H7 (cell line): ENCODE results near the gene PTPN7. TPM values are rescaled to one million over a fixed set of nuclear protein-coding genes. Genes with fewer than 3 reads are reported as not detected.
"Not testable (repeated sequence)": the region's sequence is repeated elsewhere in the genome, so short reads cannot be mapped to it uniquely, and the experiment has no call there.

ENCODE experiments used
- DNase-seq: peaks from one replicate; pipeline ENCODE4 v3.0.0; 2012
- H3K27me3 ChIP-seq: 2 replicates; pipeline ENCODE4 v1.6.0; 2011; ENCODE audit warnings: mild to moderate bottlenecking, low read length; ENCODE audit not compliant: control insufficient read depth, insufficient read depth
- H3K36me3 ChIP-seq: replicated peaks from 2 replicates; pipeline ENCODE4 v1.5.1; 2011; ENCODE audit warnings: low read length; ENCODE audit not compliant: control insufficient read depth, insufficient read depth
- H3K4me3 ChIP-seq: 2 replicates; pipeline ENCODE4 v1.5.1; 2011; ENCODE audit warnings: low read depth, mild to moderate bottlenecking, control low read depth, low read length, moderate library complexity; ENCODE audit not compliant: insufficient read depth
- total RNA-seq: library from RNA; depleted of rRNA; stranded (reverse); fragments of >200 nt; shearing (Covaris generic); gene quantifications from 2 replicates; pipeline ENCODE4 v1.2.3, GENCODE V29; 2014

Gene PTPN7
- total RNA-seq, 1 experiment from 2014 or later, result 0.24 TPM

GRCh38 chr1:202197653-202198365 is 37.4 kb upstream of the PTPN7 start:
- H3K4me3 ChIP-seq, result no peak overlapping the region
- no peaks in the 10 kb centered on the region for H3K36me3 ChIP-seq
- no peak for DNase-seq
- H3K27me3 ChIP-seq, result peaks cover 30% of the 10 kb centered on the region

- Histone ChIP-seq H3K27me3 (peaks cover 32% of the 10 kb centered on the region), H3K36me3 (no peaks in the 10 kb centered on the region), H3K4me3 (peak overlapping the region; percentile 22; the same call in 1 of the 2 replicates)
- DNase-seq, result no peak
Measured at GRCh38 chr1:202194328-202194648, 33.9 kb upstream of the PTPN7 start.

DNA sequence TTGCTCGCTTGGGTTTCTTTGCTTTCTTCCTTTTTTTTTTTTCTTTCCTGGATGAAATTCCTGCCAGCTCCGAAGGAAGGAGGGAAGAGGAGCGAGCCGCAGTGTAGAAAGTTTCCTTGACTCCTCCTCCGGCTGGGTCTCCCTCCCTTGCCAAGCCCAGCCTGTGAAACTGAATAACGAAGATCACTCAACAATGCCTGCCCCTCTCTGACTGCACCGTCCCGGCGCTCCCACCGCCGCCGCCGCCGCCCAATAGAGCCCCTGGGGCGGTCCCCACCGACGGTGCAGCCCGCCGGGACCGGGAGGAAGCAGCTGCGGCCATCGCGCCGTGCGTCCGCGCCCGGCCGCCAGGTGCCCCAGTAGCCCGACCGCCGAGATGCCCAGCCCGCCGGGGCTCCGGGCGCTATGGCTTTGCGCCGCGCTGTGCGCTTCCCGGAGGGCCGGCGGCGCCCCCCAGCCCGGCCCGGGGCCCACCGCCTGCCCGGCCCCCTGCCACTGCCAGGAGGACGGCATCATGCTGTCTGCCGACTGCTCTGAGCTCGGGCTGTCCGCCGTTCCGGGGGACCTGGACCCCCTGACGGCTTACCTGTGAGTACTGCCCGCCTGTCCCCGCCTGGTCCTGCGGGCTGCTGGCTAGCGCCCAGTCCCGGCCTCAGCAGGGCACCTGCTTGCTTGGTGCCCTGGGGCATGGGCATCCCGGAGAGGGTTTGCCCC is 33.4 kb upstream of the PTPN7 start, which contains the start of gene LGR6:
LGR6 (plus strand) TSS at position 186 of the 714 bp plus-strand sequence; CDS start at position 377, 191 bp downstream.
- peak within 1 kb of the TSS; percentile 28 for H3K4me3 ChIP-seq
- H3K27me3 ChIP-seq, result peaks cover 32% of the 10 kb centered on the region
- peak; percentile 86 for DNase-seq

GRCh38 chr1:202192770-202193613 is 32.6 kb upstream of the PTPN7 start:
- no peaks in the 10 kb centered on the region for H3K36me3 ChIP-seq
- DNase-seq, result peak; percentile 91
- H3K27me3 ChIP-seq, result peaks cover 32% of the 10 kb centered on the region
- peak overlapping the region; percentile 28; the same call in 1 of the 2 replicates for H3K4me3 ChIP-seq

More for the DNA sequence above, 33.4 kb upstream of the PTPN7 start, which contains the start of gene LGR6:
- no peaks in the 10 kb centered on the region for H3K36me3 ChIP-seq

DNA sequence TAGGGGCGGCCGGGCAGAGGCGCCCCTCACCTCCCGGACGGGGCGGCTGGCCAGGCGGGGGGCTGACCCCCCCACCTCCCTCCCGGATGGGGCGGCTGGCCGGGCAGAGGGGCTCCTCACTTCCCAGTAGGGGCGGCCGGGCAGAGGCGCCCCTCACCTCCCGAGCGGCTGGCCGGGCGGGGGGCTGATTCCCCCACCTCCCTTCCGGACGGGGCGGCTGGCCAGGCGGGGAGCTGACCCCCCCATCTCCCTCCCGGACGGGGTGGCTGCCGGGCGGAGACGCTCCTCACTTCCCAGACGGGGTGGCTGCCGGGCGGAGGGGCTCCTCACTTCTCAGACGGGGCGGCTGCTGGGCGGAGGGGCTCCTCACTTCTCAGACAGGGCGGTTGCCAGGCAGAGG is 31.0 kb upstream of the PTPN7 start:
- not testable (repeated sequence) for DNase-seq, H3K4me3 ChIP-seq, H3K36me3 ChIP-seq
- H3K27me3 ChIP-seq, result peaks cover 32% of the 10 kb centered on the region

DNA sequence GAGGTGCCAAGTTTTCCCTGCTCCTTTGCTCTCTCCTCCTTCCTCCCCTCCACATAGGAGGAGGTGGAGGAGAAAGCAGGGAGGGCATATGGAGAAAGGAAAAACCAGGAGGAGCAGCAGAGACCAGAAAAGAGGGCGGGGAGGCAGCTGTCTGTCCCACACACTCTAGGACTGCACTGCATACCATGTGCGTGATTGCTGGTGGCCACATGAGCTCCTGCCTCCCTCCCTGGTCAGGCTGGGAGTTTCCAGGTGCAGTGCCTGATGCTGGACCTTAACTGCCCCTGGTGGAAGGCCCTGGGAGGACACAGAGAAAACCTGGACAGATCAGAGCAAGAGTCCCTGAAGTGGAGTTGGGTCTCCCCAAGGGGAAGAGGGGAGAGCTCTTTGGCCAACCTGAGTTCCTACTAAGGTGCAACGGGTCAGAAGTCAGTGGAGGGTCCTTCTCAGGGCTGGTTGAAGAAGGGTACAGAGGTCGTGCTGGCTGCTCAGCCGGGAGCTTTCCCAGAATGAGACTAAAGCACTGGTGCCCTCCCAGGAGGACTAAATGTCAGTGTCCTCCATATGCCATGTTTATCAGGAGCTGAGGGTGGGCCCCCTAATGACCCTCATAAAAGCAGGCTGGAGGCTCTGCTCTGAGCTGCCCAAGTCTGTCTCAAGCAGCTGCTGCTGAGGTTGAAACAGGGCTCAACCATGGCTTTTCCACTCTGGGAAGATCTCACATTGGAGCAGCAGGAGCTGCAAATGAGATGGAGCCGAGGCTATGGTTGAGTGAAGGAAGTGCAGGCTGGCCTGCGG is 29.7 kb upstream of the PTPN7 start:
- H3K4me3 ChIP-seq, result no peak overlapping the region
- peaks cover 22% of the 10 kb centered on the region for H3K27me3 ChIP-seq
- no peak for DNase-seq
- no peaks in the 10 kb centered on the region for H3K36me3 ChIP-seq

- peaks cover 14% of the 10 kb centered on the region for H3K27me3 ChIP-seq
- DNase-seq, result peak; percentile 89
- H3K4me3 ChIP-seq, result no peak overlapping the region
- H3K36me3 ChIP-seq, result no peaks in the 10 kb centered on the region
Measured at GRCh38 chr1:202189001-202189790, 28.8 kb upstream of the PTPN7 start.

GRCh38 chr1:202187697-202188407 is 27.4 kb upstream of the PTPN7 start:
- no peak overlapping the region for H3K4me3 ChIP-seq
- no peak for DNase-seq

DNA sequence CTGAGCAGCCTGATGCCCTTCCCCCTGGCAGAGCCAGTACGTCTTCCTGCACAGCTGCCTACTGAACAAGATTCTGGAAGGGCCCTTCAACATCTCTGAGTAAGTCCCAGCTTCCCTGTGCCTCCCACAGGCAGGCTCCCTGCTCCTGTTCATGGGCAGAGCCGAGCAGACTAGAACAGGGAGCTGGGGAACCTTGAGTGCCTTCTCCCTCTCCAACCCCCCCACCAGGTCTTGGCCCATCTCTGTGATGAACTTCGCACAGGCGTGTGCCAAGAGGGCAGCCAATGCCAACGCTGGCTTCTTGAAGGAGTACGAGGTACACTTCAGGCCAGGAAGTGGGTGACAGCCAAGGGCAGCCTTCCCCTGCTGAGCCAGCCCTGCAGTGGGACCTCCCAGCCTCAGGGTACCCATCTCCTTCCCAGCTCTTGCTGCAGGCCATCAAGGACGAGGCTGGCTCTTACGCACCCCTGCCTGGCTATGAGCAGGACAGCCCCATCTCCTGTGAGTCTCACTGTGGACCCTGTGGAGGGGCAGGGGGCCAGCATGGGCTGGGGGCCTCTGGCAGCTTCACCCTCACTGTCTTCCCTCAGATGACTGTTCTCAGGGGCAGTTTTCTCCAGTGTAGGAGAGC is 26.8 kb upstream of the PTPN7 start:
- no peaks in the 10 kb centered on the region; the same call in 1 of the 2 replicates for H3K27me3 ChIP-seq
- no peak overlapping the region for H3K4me3 ChIP-seq
- DNase-seq, result no peak
- no peaks in the 10 kb centered on the region for H3K36me3 ChIP-seq

More at GRCh38 chr1:202187697-202188407, 27.4 kb upstream of the PTPN7 start:
- Histone ChIP-seq H3K27me3 (peaks cover 2% of the 10 kb centered on the region), H3K36me3 (no peaks in the 10 kb centered on the region)

- DNase-seq, result no peak
- H3K27me3 ChIP-seq, result peaks cover 1% of the 10 kb centered on the region; the same call in 1 of the 2 replicates
- no peak overlapping the region for H3K4me3 ChIP-seq
- H3K36me3 ChIP-seq, result no peaks in the 10 kb centered on the region
Measured at GRCh38 chr1:202186327-202186726, 25.9 kb upstream of the PTPN7 start.

DNA sequence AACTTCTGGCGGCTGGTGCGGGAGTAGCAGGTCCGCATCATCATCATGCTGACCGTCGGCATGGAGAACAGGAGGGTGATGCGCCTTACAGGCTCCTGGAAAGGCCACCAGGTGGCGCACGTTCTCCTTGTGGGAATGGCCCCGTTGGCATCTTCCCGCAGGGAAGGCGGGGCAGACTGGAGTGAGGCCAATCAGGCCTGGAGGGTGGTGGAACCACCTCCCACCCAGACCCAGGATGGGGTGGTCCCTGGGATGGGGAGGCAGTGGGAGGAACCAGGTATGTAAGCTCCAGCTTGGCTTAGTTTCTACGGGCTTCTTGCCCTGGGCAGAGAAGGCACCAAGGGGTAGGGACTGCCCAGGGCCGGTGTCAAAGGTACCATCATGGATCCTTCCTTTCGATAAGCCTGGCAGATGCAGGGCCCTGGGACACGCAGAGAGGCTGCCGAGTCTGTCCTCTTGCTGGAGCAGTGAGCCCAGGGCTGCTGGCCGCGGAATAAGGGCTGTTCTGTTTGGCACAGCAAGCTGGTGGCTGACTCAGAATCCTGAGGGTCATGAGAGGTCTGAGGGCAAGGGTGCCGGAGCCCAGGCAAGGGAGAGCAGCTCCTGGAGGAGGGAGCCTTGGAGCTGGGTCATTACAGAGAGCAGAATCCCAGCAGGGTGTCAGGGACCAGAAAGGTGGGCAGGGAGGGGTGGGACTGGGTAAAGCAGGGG is 24.5 kb upstream of the PTPN7 start:
- Histone ChIP-seq H3K36me3 (no peaks in the 10 kb centered on the region), H3K27me3 (peaks cover 1% of the 10 kb centered on the region; the same call in 1 of the 2 replicates), H3K4me3 (no peak overlapping the region)
- DNase-seq, result peak; percentile 97
